HepG2 (cell line): ENCODE measurements around the gene CCND1. TPM values are rescaled to one million over a fixed set of nuclear protein-coding genes. Genes with fewer than 3 reads are reported as not detected.
A peak's percentile ranks its signal among the peaks of the same experiment; 100 is the strongest.

Experiments
- HNRNPH1 ChIP-seq: fragments of 200-400 bp; formaldehyde crosslinking; optimal IDR thresholded peaks from 2 replicates; pipeline ENCODE3; 2017; ENCODE audit warnings: mild to moderate bottlenecking, low read depth, low read length
- HOXD1 ChIP-seq: sonication (generic); formaldehyde crosslinking; IDR thresholded peaks from 2 replicates; pipeline ENCODE4 v1.5.0; 2020; ENCODE audit warnings: missing genetic modification reagents
- KDM4B ChIP-seq: sonication (generic); formaldehyde crosslinking; IDR thresholded peaks from 2 replicates; pipeline ENCODE4 v1.4.0; 2020; ENCODE audit warnings: missing genetic modification reagents
- KMT2A ChIP-seq: sonication (generic); formaldehyde crosslinking; IDR thresholded peaks from 2 replicates; pipeline ENCODE4 v1.4.0; 2020; ENCODE audit warnings: missing genetic modification reagents
- MED8 ChIP-seq: sonication (generic); formaldehyde crosslinking; IDR thresholded peaks from 2 replicates; pipeline ENCODE4 v1.8.1; 2023; ENCODE audit warnings: mild to moderate bottlenecking, missing genetic modification reagents; ENCODE audit not compliant: insufficient replicate concordance
- SMAD1 ChIP-seq: sonication (generic); formaldehyde crosslinking; IDR thresholded peaks from 2 replicates; pipeline ENCODE4 v1.4.0; 2020; ENCODE audit warnings: missing genetic modification reagents, low read depth, mild to moderate bottlenecking, borderline replicate concordance
- TOPORS ChIP-seq: sonication (generic); formaldehyde crosslinking; IDR thresholded peaks from 2 replicates; pipeline ENCODE4 v1.8.0; 2023; ENCODE audit warnings: mild to moderate bottlenecking, missing genetic modification reagents
- WIZ ChIP-seq: sonication (generic); formaldehyde crosslinking; IDR thresholded peaks from 2 replicates; pipeline ENCODE4 v1.5.1; 2020; ENCODE audit warnings: mild to moderate bottlenecking, missing genetic modification reagents
- ZBTB42 ChIP-seq: sonication (generic); formaldehyde crosslinking; IDR thresholded peaks from 2 replicates; pipeline ENCODE4 v1.5.0; 2020; ENCODE audit warnings: mild to moderate bottlenecking, missing genetic modification reagents
- ZNF101 ChIP-seq: sonication (generic); formaldehyde crosslinking; IDR thresholded peaks from 2 replicates; pipeline ENCODE4 v1.4.0; 2020; ENCODE audit warnings: mild to moderate bottlenecking, low read depth, missing genetic modification reagents, borderline replicate concordance
- ZNF235 ChIP-seq: sonication (generic); formaldehyde crosslinking; IDR thresholded peaks from 2 replicates; pipeline ENCODE4 v1.8.1; 2023; ENCODE audit warnings: mild to moderate bottlenecking, missing genetic modification reagents, borderline replicate concordance
- ZNF274 ChIP-seq: sonication (generic); formaldehyde crosslinking; IDR thresholded peaks from 2 replicates; pipeline ENCODE4 v1.5.1; 2020; ENCODE audit warnings: mild to moderate bottlenecking, missing genetic modification reagents
- ZNF619 ChIP-seq: sonication (generic); formaldehyde crosslinking; IDR thresholded peaks from 2 replicates; pipeline ENCODE4 v1.4.0; 2020; ENCODE audit warnings: mild to moderate bottlenecking, missing genetic modification reagents
- ZNF75D ChIP-seq: sonication (generic); formaldehyde crosslinking; IDR thresholded peaks from 2 replicates; pipeline ENCODE4 v1.8.1; 2023; ENCODE audit warnings: missing genetic modification reagents, mild to moderate bottlenecking, borderline replicate concordance
- ZNF775 ChIP-seq: sonication (generic); formaldehyde crosslinking; IDR thresholded peaks from 2 replicates; pipeline ENCODE4 v1.4.0; 2020; ENCODE audit warnings: missing genetic modification reagents, mild to moderate bottlenecking, moderate library complexity, borderline replicate concordance
- ZNF782 ChIP-seq: sonication (generic); formaldehyde crosslinking; IDR thresholded peaks from 2 replicates; pipeline ENCODE4 v1.4.0; 2020; ENCODE audit warnings: missing genetic modification reagents, mild to moderate bottlenecking, borderline replicate concordance
- ZNF83 ChIP-seq: sonication (generic); formaldehyde crosslinking; IDR thresholded peaks from 2 replicates; pipeline ENCODE4 v1.4.0; 2020; ENCODE audit warnings: missing genetic modification reagents, mild to moderate bottlenecking, borderline replicate concordance
- polyA plus RNA-seq, 8 experiments: library from polyadenylated mRNA; depleted of rRNA in 3 of 8; stranded (reverse) in 7 of 8; unstranded in 1 of 8; fragments of >200 nt; fragmentation: Illumina TruSeq in 4 of 8; extraction: Trizol in 4 of 8; gene quantifications; 2 replicates each; pipeline versions ENCODE4 v1.2.1 to v1.2.3, GENCODE V29; 2011 to 2016; ENCODE audit warnings: low read depth in 4 of 8, missing spikeins in 1 of 8, mixed read lengths in 1 of 8; ENCODE audit not compliant: insufficient read depth in 1 of 8
- total RNA-seq, 5 experiments: library from RNA; depleted of rRNA; stranded (reverse); fragments of >200 nt; fragmentation: Illumina TruSeq; extraction: Trizol; gene quantifications; 2 replicates each; pipeline ENCODE4 v1.2.3, GENCODE V29; 2016; ENCODE audit warnings: low read depth in 1 of 5
- TF ChIP-seq, protein P1 (sequence below): sonication (generic); formaldehyde crosslinking; IDR thresholded peaks from 2 replicates; pipeline ENCODE4 v1.9.0; 2021; ENCODE audit warnings: missing genetic modification reagents, mild to moderate bottlenecking, borderline replicate concordance
- TF ChIP-seq, protein P2 (sequence below): sonication (generic); formaldehyde crosslinking; IDR thresholded peaks from 2 replicates; pipeline ENCODE4 v1.4.0; 2020; ENCODE audit warnings: mild to moderate bottlenecking, missing genetic modification reagents
- TF ChIP-seq, protein P3 (sequence below): sonication (generic); formaldehyde crosslinking; IDR thresholded peaks from 2 replicates; pipeline ENCODE4 v1.5.0; 2020; ENCODE audit warnings: missing genetic modification reagents, mild to moderate bottlenecking, borderline replicate concordance
- TF ChIP-seq, protein P4 (sequence below): sonication (generic); formaldehyde crosslinking; IDR thresholded peaks from 2 replicates; pipeline ENCODE4 v1.4.0; 2020; ENCODE audit warnings: mild to moderate bottlenecking, missing genetic modification reagents
- TF ChIP-seq, protein P5 (sequence below): sonication (generic); formaldehyde crosslinking; IDR thresholded peaks from 2 replicates; pipeline ENCODE4 v1.4.0; 2020; ENCODE audit warnings: mild to moderate bottlenecking, low read depth, missing genetic modification reagents
- TF ChIP-seq, protein P6 (sequence below): sonication (generic); formaldehyde crosslinking; IDR thresholded peaks from 2 replicates; pipeline ENCODE4 v1.4.0; 2020; ENCODE audit warnings: low read depth, mild to moderate bottlenecking, missing genetic modification reagents

Gene CCND1
- total and polyA plus RNA-seq, 2 of the 13 experiments (the other 11 are each of a cell fraction or from before 2014, with no cell fraction given), result 107 to 136 TPM

DNA sequence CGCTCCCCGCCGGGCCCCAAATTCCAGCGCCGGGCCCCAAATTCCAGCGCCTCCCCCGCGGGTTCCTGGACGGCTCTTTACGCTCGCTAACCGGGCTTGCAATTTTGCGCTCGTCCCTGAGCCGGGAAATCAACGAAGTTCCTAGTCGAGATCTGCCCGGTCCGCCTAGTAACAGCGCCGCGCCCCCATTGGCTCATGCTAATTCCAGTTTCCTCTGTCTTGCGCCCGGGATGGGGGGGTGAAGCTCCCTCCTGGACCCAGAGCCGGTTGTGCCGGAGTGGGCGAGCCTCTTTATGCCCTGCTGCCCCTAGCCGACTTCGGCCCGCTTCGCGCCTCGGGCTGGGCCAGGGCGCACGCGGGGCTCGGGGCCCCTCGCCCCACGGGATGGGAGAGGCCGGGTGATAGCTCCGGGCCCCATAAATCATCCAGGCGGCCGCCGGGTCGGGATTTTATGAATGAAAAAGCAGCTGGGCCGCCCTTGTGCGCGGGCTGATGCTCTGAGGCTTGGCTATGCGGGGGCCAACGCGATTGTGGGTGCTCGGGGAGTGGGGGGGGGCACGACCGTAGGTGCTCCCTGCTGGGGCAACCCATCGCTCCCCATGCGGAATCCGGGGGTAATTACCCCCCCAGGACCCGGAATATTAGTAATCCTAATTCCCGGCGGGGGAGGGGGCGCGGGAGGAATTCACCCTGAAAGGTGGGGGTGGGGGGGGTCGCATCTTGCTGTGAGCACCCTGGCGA, 1.8 kb upstream of the CCND1 start (continued):
- TF ChIP-seq, protein P1, sequence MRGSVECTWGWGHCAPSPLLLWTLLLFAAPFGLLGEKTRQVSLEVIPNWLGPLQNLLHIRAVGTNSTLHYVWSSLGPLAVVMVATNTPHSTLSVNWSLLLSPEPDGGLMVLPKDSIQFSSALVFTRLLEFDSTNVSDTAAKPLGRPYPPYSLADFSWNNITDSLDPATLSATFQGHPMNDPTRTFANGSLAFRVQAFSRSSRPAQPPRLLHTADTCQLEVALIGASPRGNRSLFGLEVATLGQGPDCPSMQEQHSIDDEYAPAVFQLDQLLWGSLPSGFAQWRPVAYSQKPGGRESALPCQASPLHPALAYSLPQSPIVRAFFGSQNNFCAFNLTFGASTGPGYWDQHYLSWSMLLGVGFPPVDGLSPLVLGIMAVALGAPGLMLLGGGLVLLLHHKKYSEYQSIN (CRISPR knock-in tag), result no peak
- TF ChIP-seq MED8 (CRISPR knock-in tag) (no peak), SMAD1 (CRISPR knock-in tag) (no peak), ZBTB42 (no peak), KMT2A (CRISPR knock-in tag) (no peak), KDM4B (CRISPR knock-in tag) (no peak), ZNF101 (CRISPR knock-in tag) (no peak), ZNF235 (CRISPR knock-in tag) (no peak), ZNF75D (CRISPR knock-in tag) (no peak), ZNF274 (CRISPR knock-in tag) (no peak), HNRNPH1 (no peak), ZNF775 (no peak), ZNF619 (CRISPR knock-in tag) (no peak), HOXD1 (CRISPR knock-in tag) (no peak), TOPORS (CRISPR knock-in tag) (no peak), WIZ (no peak), ZNF83 (CRISPR knock-in tag) (no peak), ZNF782 (no peak)
- TF ChIP-seq, protein P2, sequence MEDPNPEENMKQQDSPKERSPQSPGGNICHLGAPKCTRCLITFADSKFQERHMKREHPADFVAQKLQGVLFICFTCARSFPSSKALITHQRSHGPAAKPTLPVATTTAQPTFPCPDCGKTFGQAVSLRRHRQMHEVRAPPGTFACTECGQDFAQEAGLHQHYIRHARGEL (CRISPR knock-in tag), result no peak
- TF ChIP-seq, protein P3, sequence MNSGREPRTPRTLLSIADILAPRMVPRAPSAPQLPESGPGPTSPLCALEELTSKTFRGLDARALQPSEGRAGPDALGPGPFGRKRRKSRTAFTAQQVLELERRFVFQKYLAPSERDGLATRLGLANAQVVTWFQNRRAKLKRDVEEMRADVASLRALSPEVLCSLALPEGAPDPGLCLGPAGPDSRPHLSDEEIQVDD, result no peak
- TF ChIP-seq, protein P4, sequence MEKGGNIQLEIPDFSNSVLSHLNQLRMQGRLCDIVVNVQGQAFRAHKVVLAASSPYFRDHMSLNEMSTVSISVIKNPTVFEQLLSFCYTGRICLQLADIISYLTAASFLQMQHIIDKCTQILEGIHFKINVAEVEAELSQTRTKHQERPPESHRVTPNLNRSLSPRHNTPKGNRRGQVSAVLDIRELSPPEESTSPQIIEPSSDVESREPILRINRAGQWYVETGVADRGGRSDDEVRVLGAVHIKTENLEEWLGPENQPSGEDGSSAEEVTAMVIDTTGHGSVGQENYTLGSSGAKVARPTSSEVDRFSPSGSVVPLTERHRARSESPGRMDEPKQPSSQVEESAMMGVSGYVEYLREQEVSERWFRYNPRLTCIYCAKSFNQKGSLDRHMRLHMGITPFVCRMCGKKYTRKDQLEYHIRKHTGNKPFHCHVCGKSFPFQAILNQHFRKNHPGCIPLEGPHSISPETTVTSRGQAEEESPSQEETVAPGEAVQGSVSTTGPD (CRISPR knock-in tag), result no peak
- TF ChIP-seq, protein P5, sequence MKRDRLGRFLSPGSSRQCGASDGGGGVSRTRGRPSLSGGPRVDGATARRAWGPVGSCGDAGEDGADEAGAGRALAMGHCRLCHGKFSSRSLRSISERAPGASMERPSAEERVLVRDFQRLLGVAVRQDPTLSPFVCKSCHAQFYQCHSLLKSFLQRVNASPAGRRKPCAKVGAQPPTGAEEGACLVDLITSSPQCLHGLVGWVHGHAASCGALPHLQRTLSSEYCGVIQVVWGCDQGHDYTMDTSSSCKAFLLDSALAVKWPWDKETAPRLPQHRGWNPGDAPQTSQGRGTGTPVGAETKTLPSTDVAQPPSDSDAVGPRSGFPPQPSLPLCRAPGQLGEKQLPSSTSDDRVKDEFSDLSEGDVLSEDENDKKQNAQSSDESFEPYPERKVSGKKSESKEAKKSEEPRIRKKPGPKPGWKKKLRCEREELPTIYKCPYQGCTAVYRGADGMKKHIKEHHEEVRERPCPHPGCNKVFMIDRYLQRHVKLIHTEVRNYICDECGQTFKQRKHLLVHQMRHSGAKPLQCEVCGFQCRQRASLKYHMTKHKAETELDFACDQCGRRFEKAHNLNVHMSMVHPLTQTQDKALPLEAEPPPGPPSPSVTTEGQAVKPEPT (CRISPR knock-in tag), result 0 out of 2 replicates have a peak, but pooled peaks have one; percentile 32
- TF ChIP-seq, protein P6, sequence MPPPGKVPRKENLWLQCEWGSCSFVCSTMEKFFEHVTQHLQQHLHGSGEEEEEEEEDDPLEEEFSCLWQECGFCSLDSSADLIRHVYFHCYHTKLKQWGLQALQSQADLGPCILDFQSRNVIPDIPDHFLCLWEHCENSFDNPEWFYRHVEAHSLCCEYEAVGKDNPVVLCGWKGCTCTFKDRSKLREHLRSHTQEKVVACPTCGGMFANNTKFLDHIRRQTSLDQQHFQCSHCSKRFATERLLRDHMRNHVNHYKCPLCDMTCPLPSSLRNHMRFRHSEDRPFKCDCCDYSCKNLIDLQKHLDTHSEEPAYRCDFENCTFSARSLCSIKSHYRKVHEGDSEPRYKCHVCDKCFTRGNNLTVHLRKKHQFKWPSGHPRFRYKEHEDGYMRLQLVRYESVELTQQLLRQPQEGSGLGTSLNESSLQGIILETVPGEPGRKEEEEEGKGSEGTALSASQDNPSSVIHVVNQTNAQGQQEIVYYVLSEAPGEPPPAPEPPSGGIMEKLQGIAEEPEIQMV (CRISPR knock-in tag), result peak; percentile 38; the same call in 1 of the 2 replicates
